Stimulated activated CD4-positive, alpha-beta T cell treated with anti-CD3 and anti-CD28 coated beads, Interleukin-12 subunit alpha, Interleukin-12 subunit beta, amount 100 ng/mL, for 48 hours (primary cell): ENCODE measurements around the gene TMEM187.
"Not testable (repeated sequence)": the region's sequence is repeated elsewhere in the genome, so short reads cannot be mapped to it uniquely, and the experiment has no call there.

ENCODE experiments used
- DNase-seq, 3 donors: peaks; one replicate each; pipeline ENCODE4 v3.0.0-alpha.2; 2020; ENCODE audit warnings: low read depth in 2 of 3, low spot score in 1 of 3

The TMEM187 gene

GRCh38 chrX:153970357-153971123 is 2.0 kb upstream of the TMEM187 start:
- no peak for DNase-seq

GRCh38 chrX:153971124-153971449 is 1.5 kb upstream of the TMEM187 start:
- DNase-seq = peak; percentile 79 to 83 (median 81)

DNA sequence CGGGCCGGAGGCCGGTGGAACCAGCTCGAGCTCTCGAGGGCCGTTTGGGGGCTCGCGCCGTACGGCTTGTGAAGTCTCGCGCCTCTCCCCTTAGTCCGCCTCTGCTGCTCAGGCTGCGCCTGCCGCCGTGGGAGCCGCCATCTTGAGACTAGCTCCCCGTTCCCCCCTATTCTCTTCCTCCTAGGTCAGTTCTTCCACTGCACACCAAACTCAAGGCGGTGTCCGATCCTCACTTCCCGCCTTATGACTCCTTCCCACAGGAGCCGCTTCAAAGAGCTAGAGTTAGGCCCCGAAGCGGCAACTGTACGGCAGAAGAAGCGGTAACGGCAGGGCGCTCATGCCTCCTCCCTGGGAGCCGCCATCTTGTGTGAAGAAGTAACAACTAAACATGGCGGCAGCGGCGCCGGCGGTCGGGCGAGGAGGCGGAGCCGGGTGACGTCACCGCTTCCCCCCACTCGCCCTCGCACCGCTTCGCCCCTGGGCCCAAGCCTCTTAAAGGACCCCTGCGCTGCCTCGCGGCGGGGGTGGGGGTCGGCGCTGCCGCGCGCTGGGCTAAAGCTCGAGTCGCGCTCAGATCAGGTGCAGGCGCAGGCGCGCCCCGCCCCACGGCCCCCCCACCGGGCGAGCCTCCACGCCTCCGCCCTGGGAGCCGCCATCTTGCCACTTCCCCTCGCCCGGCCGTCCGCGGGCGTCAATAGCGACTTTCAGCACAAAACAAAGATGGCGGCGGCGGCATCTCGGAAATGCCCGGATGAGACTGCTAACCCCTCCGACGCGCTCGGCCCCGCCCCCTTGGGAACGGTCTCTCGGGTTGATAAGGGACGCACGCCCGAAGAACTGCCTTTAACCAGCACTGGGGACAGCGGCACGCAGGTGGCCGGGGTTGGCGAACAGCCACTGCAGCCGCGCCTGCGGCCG is 845 bp upstream of the TMEM187 start, which contains the start of gene HCFC1:
TSS of gene HCFC1 (minus strand) at position 369 of the 918 bp plus-strand sequence. CDS start 978 bp downstream, outside the sequence.
- DNase-seq = peak; percentile 77 to 88 (median 83)

DNA sequence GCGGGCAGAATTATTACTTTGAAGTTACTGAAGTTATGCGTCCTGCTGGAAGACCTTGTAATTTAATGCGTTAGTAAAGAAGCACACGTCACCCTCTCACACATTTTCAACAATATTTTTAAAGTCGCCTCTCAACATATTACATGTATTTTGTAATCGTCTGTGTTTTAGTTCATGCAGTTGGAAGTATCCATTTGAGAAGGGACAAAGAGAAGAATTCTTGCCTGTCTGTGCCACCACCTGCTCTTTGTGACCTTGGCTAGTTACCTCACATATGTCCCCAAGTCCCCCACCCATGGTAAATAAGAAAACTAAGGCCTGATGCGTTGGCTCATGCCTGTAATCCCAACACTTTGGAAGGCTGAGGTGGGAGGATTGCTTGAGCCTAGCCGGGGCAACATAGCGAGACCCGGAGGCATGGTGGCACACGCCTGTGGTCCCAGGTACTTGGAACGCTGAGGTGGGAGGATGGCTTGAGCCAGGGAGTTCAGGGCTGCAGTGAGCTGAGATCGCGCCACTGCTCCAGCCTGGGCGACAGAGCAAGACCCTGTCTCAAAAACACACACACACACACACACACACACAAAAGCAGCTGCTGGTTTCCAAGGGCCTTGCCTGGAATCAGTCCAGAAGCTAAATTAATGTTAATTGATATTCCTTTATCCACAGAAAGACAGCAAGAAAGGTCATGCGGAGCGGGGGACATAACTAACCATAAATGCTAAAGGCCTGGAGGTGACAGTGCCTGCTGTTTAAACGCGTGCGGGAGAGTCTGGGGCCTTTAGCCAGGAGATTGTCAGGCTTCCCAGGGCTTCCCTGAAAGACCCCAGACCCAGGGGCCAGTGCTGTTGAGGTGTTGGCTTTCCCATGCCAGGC is 811 bp downstream of the TMEM187 start:
- DNase-seq = no peak

DNA sequence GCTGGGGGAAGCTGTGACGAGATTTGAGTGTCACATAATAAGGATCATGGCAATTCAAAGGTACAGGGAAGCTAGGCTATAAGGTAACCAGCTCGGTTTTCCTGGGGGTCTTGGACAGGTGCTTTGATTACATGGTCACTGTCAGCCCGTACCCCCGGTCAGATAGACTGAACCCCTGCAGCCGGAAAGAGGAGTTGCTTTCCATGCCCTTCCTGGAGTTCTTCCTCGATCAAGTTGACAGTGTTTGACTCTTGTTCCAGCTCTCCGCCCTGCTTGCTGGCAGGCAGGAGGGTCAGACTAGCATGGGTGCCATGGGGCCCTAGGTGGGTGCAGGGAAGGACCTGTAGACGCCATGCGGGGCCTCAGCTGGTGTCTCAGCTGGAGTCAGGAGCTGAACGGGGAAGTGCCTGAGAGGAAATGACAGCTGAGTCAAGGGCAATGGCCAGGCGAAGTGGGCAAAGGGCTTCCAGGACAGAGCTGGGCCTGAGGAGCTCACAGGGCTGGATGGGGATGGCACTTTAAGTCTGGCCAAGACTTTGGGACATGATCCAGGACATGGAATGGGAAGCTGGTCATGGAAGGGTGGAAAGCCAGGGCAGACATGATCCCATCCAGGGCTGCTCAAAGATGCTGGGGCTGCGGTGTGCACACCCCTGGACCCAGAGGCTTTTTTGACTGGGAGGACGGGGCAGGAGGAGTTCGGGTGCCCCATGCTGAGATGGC is 1.6 kb downstream of the TMEM187 start:
- no peak for DNase-seq

DNA sequence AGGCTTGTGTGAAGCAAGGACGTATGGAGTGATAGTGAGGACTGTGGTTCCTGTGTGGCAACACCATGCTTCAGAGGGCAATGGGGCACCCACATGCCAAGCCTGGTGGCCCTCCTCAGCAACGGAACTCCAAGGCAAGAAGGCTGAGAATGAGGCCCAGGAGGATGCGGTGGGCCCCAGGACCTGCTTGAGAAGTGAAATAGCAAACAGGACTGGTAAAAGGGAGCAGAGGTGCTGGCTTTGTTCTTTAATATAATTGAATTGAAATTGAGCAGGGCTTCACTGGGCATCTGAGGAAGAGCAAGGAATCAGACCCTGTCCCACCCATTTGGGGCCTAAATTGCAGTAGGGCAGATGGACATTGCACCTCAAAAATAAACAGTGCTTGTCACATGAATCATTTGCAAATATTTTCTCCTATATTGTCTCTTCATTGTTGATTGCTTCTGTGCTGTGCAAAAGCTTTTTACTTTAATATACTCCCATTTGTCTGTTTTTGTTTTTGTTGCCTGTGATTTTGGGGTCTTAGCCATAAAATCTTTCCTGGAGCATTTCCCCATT is 2.3 kb downstream of the TMEM187 start:
- no peak for DNase-seq

GRCh38 chrX:153980394-153980793 is 7.8 kb downstream of the TMEM187 start:
- not testable (repeated sequence) for DNase-seq

DNA sequence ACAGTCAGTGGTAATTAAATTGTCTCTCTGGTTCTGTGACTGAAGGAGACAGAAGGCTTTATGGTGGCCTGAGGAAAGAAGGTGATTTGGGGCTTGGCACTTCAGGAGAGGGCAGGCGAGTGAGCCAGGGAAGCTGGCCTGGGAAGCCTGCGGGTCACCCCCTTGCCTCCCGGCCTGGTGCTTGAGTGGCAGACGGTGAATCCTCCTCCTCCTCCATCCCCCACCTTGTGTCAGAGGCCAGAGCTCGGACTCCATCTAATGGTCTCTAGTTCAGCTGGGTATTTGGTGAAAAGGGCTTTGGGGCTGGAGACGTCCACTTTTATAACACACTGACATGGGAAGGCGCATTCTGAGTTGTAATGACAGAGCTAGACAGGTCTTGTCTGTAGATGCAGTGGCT is 8.7 kb downstream of the TMEM187 start:
- no peak for DNase-seq

DNA sequence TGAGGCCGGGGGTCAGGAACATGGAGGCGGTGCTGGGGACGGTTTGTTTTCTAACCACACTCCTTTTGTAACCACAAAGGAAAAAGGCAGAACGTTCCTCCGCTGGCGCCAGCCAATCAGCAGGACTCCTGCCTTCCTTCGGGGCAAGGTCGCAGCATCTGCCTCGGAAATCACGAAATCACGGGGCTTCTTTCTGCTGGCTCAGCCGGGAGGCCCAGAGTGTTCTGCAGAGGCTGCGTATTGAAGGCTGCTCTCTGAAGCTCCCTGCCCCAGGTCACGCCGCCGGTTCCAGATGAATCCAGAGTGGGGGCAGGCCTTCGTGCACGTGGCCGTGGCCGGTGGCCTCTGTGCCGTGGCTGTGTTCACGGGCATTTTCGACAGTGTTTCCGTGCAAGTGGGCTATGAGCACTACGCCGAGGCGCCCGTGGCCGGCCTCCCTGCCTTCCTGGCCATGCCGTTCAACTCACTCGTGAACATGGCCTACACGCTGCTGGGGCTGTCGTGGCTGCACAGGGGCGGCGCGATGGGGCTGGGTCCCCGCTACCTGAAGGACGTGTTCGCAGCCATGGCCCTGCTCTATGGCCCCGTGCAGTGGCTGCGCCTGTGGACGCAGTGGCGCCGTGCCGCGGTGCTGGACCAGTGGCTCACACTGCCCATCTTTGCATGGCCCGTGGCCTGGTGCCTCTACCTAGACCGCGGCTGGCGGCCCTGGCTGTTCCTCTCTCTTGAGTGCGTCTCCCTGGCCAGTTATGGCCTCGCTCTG is 9.4 kb downstream of the TMEM187 start:
- DNase-seq = peak in 2 of 3 donors; percentile 55 to 66

DNA sequence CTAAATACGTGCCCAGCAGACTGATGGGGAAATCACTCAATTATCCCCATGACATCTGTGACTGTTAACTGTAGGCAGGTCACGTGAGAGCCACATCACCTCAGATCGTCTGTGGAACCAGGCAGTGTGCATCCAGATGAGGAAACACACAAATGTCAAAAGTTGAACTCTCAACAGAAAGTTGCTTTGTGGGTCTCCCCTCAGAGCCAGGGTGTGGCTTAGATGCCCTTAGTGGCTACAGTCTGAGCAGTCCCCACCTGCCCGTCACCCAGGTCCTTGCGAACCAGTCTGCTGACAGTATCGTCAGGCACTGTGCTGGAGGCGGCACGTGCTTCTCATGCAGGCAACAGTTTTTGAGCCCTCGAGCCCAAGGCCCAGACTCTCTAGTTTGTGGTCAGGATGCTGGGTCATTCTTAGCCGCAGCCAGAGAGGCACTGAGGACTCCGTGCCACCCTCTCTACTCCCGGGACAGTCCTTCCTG is 10.8 kb downstream of the TMEM187 start:
- no peak for DNase-seq

GRCh38 chrX:153984351-153985178 is 12.0 kb downstream of the TMEM187 start:
- no peak for DNase-seq

DNA sequence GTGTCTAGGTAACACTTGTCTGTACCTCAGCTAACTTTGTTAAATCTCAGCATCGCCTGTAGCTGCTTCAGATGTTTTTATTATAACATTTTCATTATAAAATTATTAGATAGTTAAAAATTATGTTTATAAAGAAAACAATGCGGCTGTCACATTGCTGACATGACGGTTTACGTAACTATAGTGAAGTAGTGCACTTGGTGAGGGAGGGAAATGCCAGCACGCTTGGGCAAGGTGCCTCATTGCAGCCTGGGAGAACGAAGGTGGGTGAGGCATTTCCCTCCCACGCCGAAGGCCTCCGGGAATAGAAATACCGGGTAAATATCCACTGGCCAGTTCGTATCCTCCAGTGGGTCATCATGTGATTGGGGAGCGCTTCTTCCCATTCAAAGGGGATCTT is 15.9 kb downstream of the TMEM187 start:
- DNase-seq = no peak

- DNase-seq = no peak
Measured at GRCh38 chrX:153989973-153990655, 17.6 kb downstream of the TMEM187 start.

- DNase-seq = no peak
Measured at GRCh38 chrX:153991013-153991580, 18.5 kb downstream of the TMEM187 start.

- no peak for DNase-seq
Measured at GRCh38 chrX:153992180-153992579, 19.6 kb downstream of the TMEM187 start.

- DNase-seq = no peak
Measured at GRCh38 chrX:153993079-153993478, 20.5 kb downstream of the TMEM187 start.

DNA sequence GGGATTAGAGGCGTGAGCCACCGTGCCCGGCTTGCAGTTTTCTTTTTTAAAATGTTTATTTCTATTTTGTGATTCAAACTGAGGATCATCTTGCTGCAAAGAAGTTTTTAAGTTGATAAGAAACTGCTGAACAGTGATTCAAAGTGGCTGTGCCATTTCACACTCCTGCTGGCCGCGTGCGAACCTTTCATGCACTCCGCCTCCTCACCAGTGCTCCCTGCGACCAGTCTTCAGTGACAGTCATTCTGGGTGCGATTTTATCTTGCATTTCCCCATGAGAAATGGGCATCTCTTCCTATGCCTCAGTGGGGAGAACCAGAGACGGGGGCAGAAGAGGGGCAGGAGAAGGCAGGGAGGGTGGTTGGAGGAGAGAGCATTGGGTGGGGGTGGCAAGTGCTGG is 21.4 kb downstream of the TMEM187 start:
- DNase-seq = no peak
